AG04450 (cell line): ENCODE measurements around the gene PDGFB. TPM values are rescaled to one million over a fixed set of nuclear protein-coding genes. Genes with fewer than 3 reads are reported as not detected.
A peak's percentile ranks its signal among the peaks of the same experiment; 100 is the strongest.

Experiments
- CTCF ChIA-PET: fragments of 300-600, 350-600 bp; formaldehyde crosslinking; extraction: SDS; loops from one replicate; lab custom pipeline; 2022; ENCODE audit warnings: antibody characterized with exemption, inconsistent platforms; lab: Charles Lee
- POLR2A ChIA-PET: fragments of 350-600 bp; formaldehyde crosslinking; extraction: SDS; loops from one replicate; lab custom pipeline; 2021; ENCODE audit warnings: antibody characterized with exemption, inconsistent platforms; lab: Yijun Ruan, JAX
- DNase-seq: peaks from one replicate; pipeline ENCODE4 v3.0.0-alpha.2; 2011; ENCODE audit warnings: low read depth, low spot score
- H3K27ac ChIP-seq: one replicate; pipeline ENCODE4 v1.5.1; 2012; ENCODE audit warnings: low read depth, low read length, control low read depth
- H3K27me3 ChIP-seq: one replicate; pipeline ENCODE4 v1.6.0; 2012; ENCODE audit warnings: low read length; ENCODE audit not compliant: control insufficient read depth, insufficient read depth
- H3K4me3 ChIP-seq: 2 replicates; pipeline ENCODE4 v1.5.1; 2011; ENCODE audit warnings: mild to moderate bottlenecking, low read depth, low read length, control low read depth
- H3K9me3 ChIP-seq: 2 replicates; pipeline ENCODE4 v1.5.1; 2012; ENCODE audit warnings: low read length; ENCODE audit not compliant: control insufficient read depth, insufficient read depth
- polyA plus RNA-seq: library from polyadenylated mRNA; depleted of rRNA; stranded (reverse); fragments of >200 nt; gene quantifications from 2 replicates; pipeline ENCODE4 v1.2.3, GENCODE V29; 2011
- TF ChIP-seq, protein P1 (sequence below): IDR thresholded peaks from 2 replicates; pipeline ENCODE4 v1.5.1; 2011; ENCODE audit warnings: low read depth, low read length, control low read depth, inconsistent platforms

PDGFB gene
- polyA plus RNA-seq, 1 experiment = 0.19 TPM

DNA sequence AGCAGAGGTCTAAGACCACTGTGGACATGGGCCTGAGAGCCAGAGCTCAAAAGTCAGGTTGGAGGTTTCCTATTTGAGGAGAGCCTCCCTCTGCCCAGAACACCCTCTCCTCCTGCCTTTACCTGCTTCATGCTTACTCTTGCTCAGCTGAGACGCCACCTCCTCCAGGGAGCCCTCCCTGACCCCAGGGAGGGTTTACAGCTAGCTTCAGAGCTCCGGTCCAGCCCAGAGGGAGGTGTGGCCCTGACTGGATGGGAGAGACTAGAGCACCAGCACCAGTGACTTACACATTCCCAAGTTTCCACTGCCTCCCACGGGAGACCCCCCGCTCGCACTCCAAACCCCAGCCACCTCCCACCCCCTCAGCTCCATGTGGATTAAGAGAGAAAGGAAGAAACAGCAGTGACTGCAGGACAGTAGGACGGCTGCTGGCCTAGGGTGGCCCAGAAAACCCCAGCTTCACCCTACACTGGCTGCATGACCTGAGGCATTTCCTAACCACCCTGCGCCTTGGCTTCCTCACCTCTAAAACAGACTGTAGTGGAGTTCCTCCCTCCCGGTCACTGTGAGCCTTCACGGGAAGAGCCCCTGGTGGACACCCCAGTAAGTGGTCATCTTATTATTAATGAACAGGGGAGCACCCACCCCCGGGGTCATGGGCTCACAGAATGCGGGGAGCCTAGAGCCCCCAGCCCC, 24.5 kb upstream of the PDGFB start:
- Histone ChIP-seq H3K27ac (no peak overlapping the region), H3K9me3 (peaks cover 7% of the 10 kb centered on the region), H3K27me3 (no peaks in the 10 kb centered on the region), H3K4me3 (no peak overlapping the region)
- no peak for DNase-seq
- ChIA-PET POLR2A (interaction anchor here (0.6 kb wide), 2 partner anchors 48 kb away, joined by 3 read pairs; no protein-coding TSS in a partner anchor), CTCF (no interaction called here)
- TF ChIP-seq, protein P1, sequence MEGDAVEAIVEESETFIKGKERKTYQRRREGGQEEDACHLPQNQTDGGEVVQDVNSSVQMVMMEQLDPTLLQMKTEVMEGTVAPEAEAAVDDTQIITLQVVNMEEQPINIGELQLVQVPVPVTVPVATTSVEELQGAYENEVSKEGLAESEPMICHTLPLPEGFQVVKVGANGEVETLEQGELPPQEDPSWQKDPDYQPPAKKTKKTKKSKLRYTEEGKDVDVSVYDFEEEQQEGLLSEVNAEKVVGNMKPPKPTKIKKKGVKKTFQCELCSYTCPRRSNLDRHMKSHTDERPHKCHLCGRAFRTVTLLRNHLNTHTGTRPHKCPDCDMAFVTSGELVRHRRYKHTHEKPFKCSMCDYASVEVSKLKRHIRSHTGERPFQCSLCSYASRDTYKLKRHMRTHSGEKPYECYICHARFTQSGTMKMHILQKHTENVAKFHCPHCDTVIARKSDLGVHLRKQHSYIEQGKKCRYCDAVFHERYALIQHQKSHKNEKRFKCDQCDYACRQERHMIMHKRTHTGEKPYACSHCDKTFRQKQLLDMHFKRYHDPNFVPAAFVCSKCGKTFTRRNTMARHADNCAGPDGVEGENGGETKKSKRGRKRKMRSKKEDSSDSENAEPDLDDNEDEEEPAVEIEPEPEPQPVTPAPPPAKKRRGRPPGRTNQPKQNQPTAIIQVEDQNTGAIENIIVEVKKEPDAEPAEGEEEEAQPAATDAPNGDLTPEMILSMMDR = no peak

- CTCF ChIA-PET = no interaction called here
- POLR2A ChIA-PET = interaction anchor here (2.1 kb wide), 1 partner anchor 51 kb away, joined by 4 read pairs; the partner anchor contains the start of gene RPL3
- TF ChIP-seq, protein P1 = no peak
- peaks cover 7% of the 10 kb centered on the region for H3K9me3 ChIP-seq
- no peak for DNase-seq
- no peaks in the 10 kb centered on the region for H3K27me3 ChIP-seq
- no peak overlapping the region for H3K4me3 ChIP-seq
- H3K27ac ChIP-seq = no peak overlapping the region
These were observed 23.9 kb upstream of the PDGFB start for GRCh38 chr22:39268645-39269044.

DNA sequence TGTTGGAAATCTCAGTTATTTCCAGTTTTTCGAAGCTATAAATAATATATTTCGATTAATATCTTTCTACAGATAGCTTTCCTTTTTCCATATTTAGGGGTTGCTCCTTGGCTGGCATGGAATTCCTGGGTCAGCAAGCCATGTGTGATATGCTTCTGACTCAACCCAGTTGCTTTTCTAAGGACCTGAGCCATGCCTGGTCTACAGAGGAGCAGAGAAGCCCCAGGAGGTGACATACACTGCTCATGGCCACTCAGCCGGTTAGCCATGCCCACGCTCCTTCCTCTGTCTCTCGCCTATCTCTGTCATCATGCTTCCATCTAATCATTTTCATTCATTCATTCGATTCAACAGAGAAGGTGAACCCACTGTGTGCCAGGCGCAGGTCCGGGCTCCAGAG, 23.2 kb upstream of the PDGFB start:
- TF ChIP-seq, protein P1 = no peak
- no peak for DNase-seq
- Histone ChIP-seq H3K9me3 (peaks cover 11% of the 10 kb centered on the region), H3K27ac (no peak overlapping the region), H3K27me3 (no peaks in the 10 kb centered on the region), H3K4me3 (no peak overlapping the region)
- ChIA-PET POLR2A (interaction anchor here (2.1 kb wide), 1 partner anchor 52 kb away, joined by 4 read pairs; the partner anchor contains the start of gene RPL3), CTCF (no interaction called here)

GRCh38 chr22:39266398-39267030, 21.7 kb upstream of the PDGFB start:
- CTCF ChIA-PET = no interaction called here
- no peak for DNase-seq
- TF ChIP-seq, protein P1 = no peak

More at GRCh38 chr22:39266398-39267030, 21.7 kb upstream of the PDGFB start:
- Histone ChIP-seq H3K27ac (peak overlapping the region; percentile 47), H3K4me3 (no peak overlapping the region), H3K27me3 (no peaks in the 10 kb centered on the region), H3K9me3 (peaks cover 21% of the 10 kb centered on the region)
- POLR2A ChIA-PET = interaction anchor here (2.1 kb wide), 1 partner anchor 53 kb away, joined by 4 read pairs; the partner anchor contains the start of gene RPL3
